Calu3 (cell line): ENCODE results near the gene CYS1. TPM values are rescaled to one million over a fixed set of nuclear protein-coding genes. Genes with fewer than 3 reads are reported as not detected.

Experiments used
- BruUV-seq: library from RNA; stranded (reverse); fragments of 400-500 nt; replicated peaks from 2 replicates; lab custom pipeline; 2021; lab: Mats Ljungman, UMichigan
- CTCF ChIA-PET: fragments of 300-600 bp; sonication (Branson Sonifier 250); formaldehyde crosslinking; loops from one replicate; lab custom pipeline; 2022; ENCODE audit warnings: antibody characterized with exemption; lab: Charles Lee
- DNase-seq: peaks from one replicate; pipeline ENCODE4 v3.0.0; 2022
- H3K27ac Mint-ChIP-seq: one replicate; pipeline ENCODE4 v1.8.0; 2022; ENCODE audit warnings: mixed read lengths; ENCODE audit not compliant: unreplicated experiment
- H3K27me3 Mint-ChIP-seq: one replicate; pipeline ENCODE4 v1.8.0; 2022; ENCODE audit warnings: mixed read lengths; ENCODE audit not compliant: unreplicated experiment
- H3K36me3 Mint-ChIP-seq: one replicate; pipeline ENCODE4 v1.8.0; 2022; ENCODE audit warnings: mild to moderate bottlenecking, moderate library complexity, mixed read lengths; ENCODE audit not compliant: insufficient read depth, unreplicated experiment
- H3K4me1 Mint-ChIP-seq: one replicate; pipeline ENCODE4 v1.8.0; 2022; ENCODE audit warnings: mild to moderate bottlenecking, low read depth, mixed read lengths; ENCODE audit not compliant: unreplicated experiment
- H3K4me3 Mint-ChIP-seq: one replicate; pipeline ENCODE4 v1.8.0; 2022; ENCODE audit warnings: mild to moderate bottlenecking, low read depth, moderate library complexity, mixed read lengths; ENCODE audit not compliant: unreplicated experiment
- H3K9me3 Mint-ChIP-seq: one replicate; pipeline ENCODE4 v1.8.0; 2022; ENCODE audit warnings: low read depth, mixed read lengths; ENCODE audit not compliant: unreplicated experiment
- CTCF ChIP-seq: fragments of 200-600 bp; IDR thresholded peaks from one replicate; pipeline ENCODE4 v1.8.0; 2022; ENCODE audit warnings: antibody characterized with exemption; ENCODE audit not compliant: unreplicated experiment
- intact Hi-C: fragments of 100-400 bp; cut with micrococcal nuclease; formaldehyde crosslinking; loops from one replicate; pipeline ENCODE4 v1.10.0; 2022; ENCODE audit not compliant: unreplicated experiment
- total RNA-seq: library from RNA; stranded (reverse); gene quantifications from 2 replicates; pipeline ENCODE4 v1.2.3, GENCODE V29; 2022

Gene CYS1
- total RNA-seq, 1 experiment from 2014 or later: 4.8 TPM

- Mint-ChIP-seq H3K27me3 (no peaks in the 10 kb centered on the region), H3K36me3 (peaks cover 62% of the 10 kb centered on the region), H3K27ac (peak overlapping the region; percentile 92), H3K9me3 (no peaks in the 10 kb centered on the region), H3K4me3 (peak overlapping the region; percentile 88), H3K4me1 (peaks cover 25% of the 10 kb centered on the region)
- DNase-seq: peak; percentile 52
- no peak for TF ChIP-seq CTCF
- CTCF ChIA-PET: interaction anchor here (1.2 kb wide), 1 partner anchor 49 kb away, joined by 5 read pairs; no protein-coding TSS in a partner anchor
- BruUV-seq: no TSS peak
- intact Hi-C loops: no loop called here
These were observed 40.8 kb upstream of the CYS1 start for GRCh38 chr2:10120877-10121574.

DNA sequence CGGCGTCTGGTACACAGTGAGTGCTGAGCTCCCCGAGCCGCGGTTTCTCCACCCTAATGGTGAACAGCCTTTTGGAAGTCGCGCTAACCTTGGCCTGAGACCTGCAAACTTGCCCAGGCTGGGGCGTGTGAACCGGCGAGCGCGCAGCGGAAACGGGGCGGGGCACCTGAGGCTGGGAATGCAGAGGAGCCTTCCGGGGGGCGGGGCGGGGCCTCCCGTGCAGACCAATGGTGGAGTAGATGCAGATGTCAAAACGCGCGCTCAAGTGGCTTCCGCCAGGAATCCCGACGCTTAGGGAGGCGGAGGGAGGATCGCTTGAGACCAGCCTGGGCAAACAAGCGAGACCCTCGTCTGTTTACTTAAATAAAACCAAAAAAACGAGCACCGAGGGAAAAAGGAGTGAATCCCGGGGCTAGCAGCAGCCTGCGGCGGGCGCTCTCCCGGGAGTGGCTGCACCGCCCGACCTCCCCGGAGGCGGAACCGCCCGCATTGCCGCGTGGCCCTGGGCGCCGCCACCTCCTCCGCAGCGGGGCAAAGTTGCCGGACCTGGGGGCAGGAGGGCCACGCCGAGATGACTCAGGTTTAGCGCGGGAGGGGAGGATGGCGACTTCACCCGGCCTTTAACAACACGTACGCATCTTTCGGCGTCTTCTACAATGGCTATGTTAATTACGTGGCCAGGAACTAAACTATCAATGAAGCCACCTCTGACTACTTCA, 40.1 kb upstream of the CYS1 start:
- CTCF ChIA-PET: interaction anchor here (1.2 kb wide), 1 partner anchor 48 kb away, joined by 5 read pairs; no protein-coding TSS in a partner anchor
- Mint-ChIP-seq H3K27ac (peak overlapping the region; percentile 92), H3K4me1 (peaks cover 18% of the 10 kb centered on the region), H3K27me3 (no peaks in the 10 kb centered on the region), H3K36me3 (peaks cover 55% of the 10 kb centered on the region), H3K4me3 (peak overlapping the region; percentile 88), H3K9me3 (no peaks in the 10 kb centered on the region)
- intact Hi-C loops: no loop called here
- DNase-seq: peak; percentile 98
- TSS peak; percentile 12 for BruUV-seq
- TF ChIP-seq CTCF: no peak

- CTCF ChIA-PET: no interaction called here
- Mint-ChIP-seq H3K36me3 (peaks cover 49% of the 10 kb centered on the region), H3K27ac (peak overlapping the region; percentile 92), H3K4me1 (peaks cover 12% of the 10 kb centered on the region), H3K27me3 (no peaks in the 10 kb centered on the region), H3K4me3 (peak overlapping the region; percentile 88), H3K9me3 (no peaks in the 10 kb centered on the region)
- intact Hi-C loops: no loop called here
- TF ChIP-seq CTCF: no peak
- no TSS peak for BruUV-seq
- DNase-seq: no peak
These were observed 39.5 kb upstream of the CYS1 start for GRCh38 chr2:10119601-10120157.

GRCh38 chr2:10119027-10119325, 38.8 kb upstream of the CYS1 start:
- CTCF ChIA-PET: no interaction called here
- Mint-ChIP-seq H3K27me3 (no peaks in the 10 kb centered on the region), H3K4me3 (no peak overlapping the region), H3K4me1 (peaks cover 5% of the 10 kb centered on the region), H3K9me3 (no peaks in the 10 kb centered on the region), H3K27ac (no peak overlapping the region), H3K36me3 (peaks cover 42% of the 10 kb centered on the region)
- no peak for TF ChIP-seq CTCF
- no TSS peak for BruUV-seq
- intact Hi-C loops: no loop called here
- DNase-seq: no peak
